SJCRH30 (cell line): ENCODE data around the gene KPNB1. TPM values are rescaled to one million over a fixed set of nuclear protein-coding genes. Genes with fewer than 3 reads are reported as not detected.

Experiments used
- DNase-seq, 2 experiments: peaks; one replicate each; pipeline ENCODE4 v3.0.0-alpha.2; 2015 to 2020
- H3K27ac ChIP-seq: fragments of 250-450 bp; sonication (Bioruptor Pico); 2 replicates; pipeline ENCODE4 v1.5.1; 2020; ENCODE audit warnings: mild to moderate bottlenecking, moderate library complexity
- H3K27me3 ChIP-seq: fragments of 250-450 bp; sonication (Bioruptor Pico); 2 replicates; pipeline ENCODE4 v1.5.1; 2020; ENCODE audit warnings: mild to moderate bottlenecking, moderate library complexity
- H3K36me3 ChIP-seq: fragments of 250-450 bp; sonication (Bioruptor Pico); 2 replicates; pipeline ENCODE4 v1.5.1; 2020; ENCODE audit warnings: mild to moderate bottlenecking, moderate library complexity
- H3K4me1 ChIP-seq: fragments of 250-450 bp; sonication (Bioruptor Pico); 2 replicates; pipeline ENCODE4 v1.5.1; 2020; ENCODE audit warnings: mild to moderate bottlenecking, moderate library complexity
- H3K4me3 ChIP-seq: fragments of 250-450 bp; sonication (Bioruptor Pico); 2 replicates; pipeline ENCODE4 v1.5.1; 2020; ENCODE audit warnings: mild to moderate bottlenecking, moderate library complexity
- H3K9me3 ChIP-seq: fragments of 250-450 bp; sonication (Bioruptor Pico); replicated peaks from 2 replicates; pipeline ENCODE4 v1.5.1; 2020; ENCODE audit warnings: mild to moderate bottlenecking, moderate library complexity
- total RNA-seq: library from RNA; depleted of rRNA; stranded (reverse); fragments of >200 nt; shearing (Covaris generic); gene quantifications from 2 replicates; pipeline ENCODE4 v1.2.3, GENCODE V29; 2014

The KPNB1 gene
- total RNA-seq, 1 experiment from 2014 or later: 537 TPM

GRCh38 chr17:47716375-47716774 lies 66.7 kb downstream of the KPNB1 start:
- peaks cover 40% of the 10 kb centered on the region for H3K4me1 ChIP-seq
- H3K36me3 ChIP-seq: no peaks in the 10 kb centered on the region
- peaks cover 13% of the 10 kb centered on the region for H3K27me3 ChIP-seq
- H3K27ac ChIP-seq: no peak overlapping the region
- no peak overlapping the region for H3K4me3 ChIP-seq
- H3K9me3 ChIP-seq: no peaks in the 10 kb centered on the region
- DNase-seq: no peak

GRCh38 chr17:47717261-47717697 lies 67.6 kb downstream of the KPNB1 start:
- no peaks in the 10 kb centered on the region for H3K36me3 ChIP-seq
- peaks cover 22% of the 10 kb centered on the region for H3K27me3 ChIP-seq
- H3K4me1 ChIP-seq: peaks cover 40% of the 10 kb centered on the region
- no peak for DNase-seq
- no peak overlapping the region for H3K27ac ChIP-seq
- H3K9me3 ChIP-seq: no peaks in the 10 kb centered on the region
- H3K4me3 ChIP-seq: no peak overlapping the region

DNA sequence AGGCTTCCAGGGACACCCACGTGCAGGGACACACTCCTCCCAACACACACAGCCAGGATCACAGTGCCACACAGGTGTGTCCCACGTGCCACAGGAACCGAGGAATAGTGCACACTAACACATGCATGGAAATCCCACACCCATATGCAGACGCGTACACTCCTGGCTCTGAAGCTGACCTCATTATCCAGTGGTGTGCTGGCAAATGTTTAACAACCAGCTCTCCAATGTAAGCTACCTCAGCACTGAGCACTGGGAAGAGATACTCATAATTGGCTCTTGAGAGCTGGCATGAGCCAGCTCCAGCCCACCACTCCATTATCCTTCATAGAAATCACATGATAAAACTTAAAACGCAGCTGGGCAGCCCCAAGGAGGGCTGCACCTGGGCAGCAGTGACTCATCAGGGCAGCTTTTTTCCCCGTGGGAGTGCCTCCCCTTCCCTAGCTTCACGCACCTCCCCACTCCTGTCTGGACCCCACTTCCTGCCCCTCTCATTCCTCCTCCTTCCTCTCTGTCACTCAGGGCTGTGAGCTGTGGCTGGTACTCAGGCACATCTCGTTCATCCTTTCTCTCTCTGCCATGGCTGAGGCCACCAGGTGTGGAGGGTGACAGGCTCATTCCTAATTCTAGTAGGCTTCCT lies 68.4 kb downstream of the KPNB1 start:
- no peak overlapping the region for H3K27ac ChIP-seq
- peaks cover 23% of the 10 kb centered on the region for H3K27me3 ChIP-seq
- H3K36me3 ChIP-seq: no peaks in the 10 kb centered on the region
- no peak for DNase-seq
- H3K9me3 ChIP-seq: no peaks in the 10 kb centered on the region
- peaks cover 40% of the 10 kb centered on the region for H3K4me1 ChIP-seq
- no peak overlapping the region for H3K4me3 ChIP-seq

DNA sequence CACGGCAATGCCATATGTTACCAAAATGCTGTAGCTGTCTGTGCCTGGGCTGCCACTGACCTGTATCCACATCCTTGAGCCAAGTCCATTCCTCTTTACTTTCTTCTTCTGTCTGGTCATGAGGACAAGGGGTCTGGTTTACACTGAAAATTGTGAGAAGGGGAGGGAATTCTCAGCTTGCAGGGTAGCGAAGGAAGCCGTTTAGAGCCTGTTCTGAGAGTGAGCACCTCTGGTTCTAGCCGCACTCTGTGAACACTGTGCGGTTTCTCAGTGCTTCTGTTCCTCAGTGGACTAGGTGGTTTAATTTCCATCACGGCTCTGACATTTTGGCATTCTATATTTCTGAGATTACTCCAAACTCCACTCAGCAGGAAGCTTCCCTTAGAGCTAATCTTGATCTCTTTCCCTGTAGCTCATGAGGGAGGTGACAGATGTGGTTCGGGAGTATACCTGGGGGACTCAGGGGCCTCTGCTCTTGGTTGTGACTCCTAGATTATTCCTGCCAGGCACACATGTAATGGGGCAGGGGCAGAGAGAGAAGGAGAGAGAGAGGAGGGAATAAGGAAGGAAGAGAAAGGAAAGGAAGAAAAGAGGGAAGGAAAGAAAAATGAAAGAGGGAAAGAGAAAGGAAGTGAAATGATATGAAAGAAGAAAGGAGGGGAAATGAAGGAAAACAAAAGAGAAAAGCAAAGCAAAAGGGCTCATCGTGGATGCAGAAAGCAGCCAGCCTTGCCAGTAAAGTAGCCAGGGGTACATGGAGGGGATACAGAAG lies 69.1 kb downstream of the KPNB1 start:
- peaks cover 23% of the 10 kb centered on the region for H3K27me3 ChIP-seq

GRCh38 chr17:47719411-47720152 lies 69.9 kb downstream of the KPNB1 start:
- Histone ChIP-seq H3K36me3 (no peaks in the 10 kb centered on the region), H3K4me1 (peaks cover 49% of the 10 kb centered on the region), H3K27ac (no peak overlapping the region), H3K27me3 (peaks cover 23% of the 10 kb centered on the region), H3K9me3 (no peaks in the 10 kb centered on the region), H3K4me3 (no peak overlapping the region)
- peak; percentile 45 to 53 for DNase-seq

More for the DNA sequence above, 69.1 kb downstream of the KPNB1 start:
- Histone ChIP-seq H3K36me3 (no peaks in the 10 kb centered on the region), H3K9me3 (no peaks in the 10 kb centered on the region), H3K27ac (no peak overlapping the region), H3K4me1 (peaks cover 42% of the 10 kb centered on the region), H3K4me3 (no peak overlapping the region)
- no peak for DNase-seq

GRCh38 chr17:47720196-47720595 lies 70.5 kb downstream of the KPNB1 start:
- H3K9me3 ChIP-seq: no peaks in the 10 kb centered on the region
- H3K27ac ChIP-seq: no peak overlapping the region
- peaks cover 23% of the 10 kb centered on the region for H3K27me3 ChIP-seq
- H3K36me3 ChIP-seq: no peaks in the 10 kb centered on the region
- peaks cover 54% of the 10 kb centered on the region for H3K4me1 ChIP-seq
- no peak overlapping the region for H3K4me3 ChIP-seq
- no peak for DNase-seq

DNA sequence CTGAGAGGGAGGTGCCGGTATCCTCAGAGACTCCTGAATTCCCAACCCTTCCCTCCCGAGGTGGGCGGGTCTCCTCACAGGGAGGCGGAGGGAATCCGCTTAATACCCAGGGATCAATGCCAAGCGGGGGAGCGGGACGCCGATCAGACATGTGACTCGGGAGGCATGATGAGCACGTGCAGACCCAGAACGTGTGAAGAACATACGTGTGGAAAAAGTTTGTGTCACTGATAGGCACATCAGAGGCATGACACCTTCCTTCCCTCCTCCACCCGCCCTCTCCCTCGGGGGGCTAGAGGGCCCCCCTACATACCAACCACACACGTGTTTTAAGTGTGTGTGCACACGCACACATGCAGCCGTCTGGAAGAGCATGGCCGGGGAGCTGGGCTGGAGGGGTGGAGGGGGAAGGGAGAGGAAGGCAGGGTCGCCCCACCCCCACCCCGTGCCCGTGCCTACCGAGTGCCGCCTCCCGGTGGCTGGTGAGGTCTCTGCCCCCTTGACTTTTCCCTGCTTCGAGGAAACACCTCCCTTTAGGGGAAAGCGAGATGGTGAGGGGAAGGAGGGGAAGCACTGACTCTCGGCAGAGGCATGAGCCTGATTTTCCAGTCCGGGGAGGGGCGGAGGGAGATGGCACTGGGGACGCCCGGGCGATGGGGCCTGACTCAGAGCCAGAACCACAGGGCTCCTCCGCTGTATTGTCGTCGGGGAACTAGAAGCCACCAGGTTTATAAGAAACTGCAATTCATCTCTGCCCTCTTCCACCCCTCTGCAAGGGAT lies 71.2 kb downstream of the KPNB1 start:
- H3K4me1 ChIP-seq: peaks cover 54% of the 10 kb centered on the region
- peak in 1 of 2 experiments; percentile 37 for DNase-seq
- H3K9me3 ChIP-seq: no peaks in the 10 kb centered on the region
- H3K4me3 ChIP-seq: no peak overlapping the region
- no peaks in the 10 kb centered on the region for H3K36me3 ChIP-seq
- peaks cover 23% of the 10 kb centered on the region for H3K27me3 ChIP-seq
- H3K27ac ChIP-seq: no peak overlapping the region

- no peak for DNase-seq
- peaks cover 55% of the 10 kb centered on the region for H3K4me1 ChIP-seq
- H3K9me3 ChIP-seq: no peaks in the 10 kb centered on the region
- H3K27me3 ChIP-seq: peaks cover 20% of the 10 kb centered on the region
- no peaks in the 10 kb centered on the region for H3K36me3 ChIP-seq
- H3K27ac ChIP-seq: no peak overlapping the region
- no peak overlapping the region for H3K4me3 ChIP-seq
Measured at GRCh38 chr17:47721725-47722124, 72.0 kb downstream of the KPNB1 start.

GRCh38 chr17:47724705-47725104 lies 75.0 kb downstream of the KPNB1 start:
- peaks cover 19% of the 10 kb centered on the region for H3K27me3 ChIP-seq

GRCh38 chr17:47725446-47726111 lies 75.9 kb downstream of the KPNB1 start:
- H3K4me3 ChIP-seq: no peak overlapping the region
- H3K4me1 ChIP-seq: peaks cover 37% of the 10 kb centered on the region
- no peaks in the 10 kb centered on the region for H3K36me3 ChIP-seq
- no peaks in the 10 kb centered on the region for H3K9me3 ChIP-seq
- H3K27ac ChIP-seq: no peak overlapping the region
- H3K27me3 ChIP-seq: peaks cover 15% of the 10 kb centered on the region
- no peak for DNase-seq

More at GRCh38 chr17:47724705-47725104, 75.0 kb downstream of the KPNB1 start:
- H3K4me3 ChIP-seq: no peak overlapping the region
- peaks cover 46% of the 10 kb centered on the region for H3K4me1 ChIP-seq
- no peak overlapping the region for H3K27ac ChIP-seq
- H3K9me3 ChIP-seq: no peaks in the 10 kb centered on the region
- H3K36me3 ChIP-seq: no peaks in the 10 kb centered on the region
- DNase-seq: peak in 1 of 2 experiments; percentile 62

DNA sequence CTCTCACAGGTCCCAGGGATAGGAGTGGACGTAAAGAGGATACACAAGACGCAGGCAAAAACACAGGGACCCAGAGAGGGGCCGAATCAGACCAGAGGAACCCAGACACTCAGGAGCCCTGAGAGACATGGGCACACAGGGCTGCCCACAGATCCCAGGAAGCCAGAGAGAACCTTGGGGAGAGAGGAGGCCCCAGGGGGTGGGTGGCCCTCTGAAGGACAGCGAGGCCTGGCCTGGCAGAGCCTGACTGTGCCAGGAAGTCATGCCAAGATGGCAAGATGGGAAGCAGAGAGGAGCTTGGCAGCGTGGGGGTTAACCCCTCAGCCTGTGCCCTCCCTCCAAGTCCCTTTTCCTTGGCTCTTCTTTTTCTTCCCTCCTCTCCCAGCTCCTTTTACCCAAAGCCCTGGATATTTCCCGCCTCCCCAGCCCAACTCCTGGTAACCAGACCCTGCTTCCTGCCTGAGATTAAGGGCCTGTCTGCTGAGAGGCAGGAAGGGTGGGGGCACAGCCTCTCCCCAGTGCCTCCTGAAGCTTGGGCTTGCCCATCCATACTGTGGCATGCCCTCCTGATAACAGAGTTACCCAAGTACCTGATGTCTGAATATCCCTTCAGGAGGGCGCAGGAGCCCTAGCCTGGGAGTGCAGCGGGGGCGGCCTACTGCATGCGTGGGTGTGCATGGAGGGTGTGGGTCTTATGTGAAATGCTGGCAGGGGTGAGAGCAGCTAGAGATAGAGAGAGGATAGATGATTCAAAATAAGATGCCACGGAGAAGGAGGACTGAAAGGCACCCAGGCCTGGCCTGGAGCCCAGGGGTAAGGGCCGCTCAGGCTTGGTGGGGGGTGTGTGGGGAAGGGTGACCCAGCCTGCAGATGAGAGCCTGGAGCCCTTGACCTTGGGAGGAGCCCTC lies 77.3 kb downstream of the KPNB1 start:
- H3K27ac ChIP-seq: no peak overlapping the region
- H3K27me3 ChIP-seq: peaks cover 7% of the 10 kb centered on the region
- peaks cover 30% of the 10 kb centered on the region for H3K4me1 ChIP-seq
- peak in 1 of 2 experiments; percentile 62 for DNase-seq
- H3K36me3 ChIP-seq: no peaks in the 10 kb centered on the region
- H3K9me3 ChIP-seq: no peaks in the 10 kb centered on the region
- no peak overlapping the region for H3K4me3 ChIP-seq

DNA sequence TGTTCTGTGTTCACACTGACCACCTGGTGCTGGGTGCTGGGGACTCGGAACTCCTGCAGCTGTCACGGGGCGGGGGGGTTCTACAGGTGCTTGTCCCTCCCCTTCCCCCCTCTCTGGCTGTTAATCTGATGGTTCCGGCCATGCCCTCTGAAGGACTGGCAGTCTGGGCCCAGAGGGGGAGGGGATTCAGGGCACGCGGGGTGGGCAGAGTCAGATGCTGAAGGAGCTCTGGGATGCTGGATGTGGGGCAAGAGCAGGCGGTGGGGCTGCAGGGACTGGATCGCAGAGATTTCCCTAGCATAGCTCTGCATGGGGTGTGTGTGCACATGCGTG lies 78.0 kb downstream of the KPNB1 start:
- Histone ChIP-seq H3K9me3 (no peaks in the 10 kb centered on the region), H3K4me3 (no peak overlapping the region), H3K27ac (no peak overlapping the region), H3K36me3 (no peaks in the 10 kb centered on the region), H3K27me3 (peaks cover 10% of the 10 kb centered on the region), H3K4me1 (peaks cover 30% of the 10 kb centered on the region)
- peak in 1 of 2 experiments; percentile 38 for DNase-seq

GRCh38 chr17:47728214-47728877 lies 78.6 kb downstream of the KPNB1 start:
- DNase-seq: no peak
- H3K4me1 ChIP-seq: peaks cover 30% of the 10 kb centered on the region
- H3K27ac ChIP-seq: no peak overlapping the region
- H3K36me3 ChIP-seq: no peaks in the 10 kb centered on the region
- no peaks in the 10 kb centered on the region for H3K9me3 ChIP-seq
- no peak overlapping the region for H3K4me3 ChIP-seq
- peaks cover 13% of the 10 kb centered on the region for H3K27me3 ChIP-seq
